ENCODE measurements around the gene SPAG9. TPM values are rescaled to one million over a fixed set of nuclear protein-coding genes. Genes with fewer than 3 reads are reported as not detected.

Gene SPAG9
- total and polyA plus RNA-seq, 2 experiments from 2014 or later = 13.7 to 45.0 TPM

DNA sequence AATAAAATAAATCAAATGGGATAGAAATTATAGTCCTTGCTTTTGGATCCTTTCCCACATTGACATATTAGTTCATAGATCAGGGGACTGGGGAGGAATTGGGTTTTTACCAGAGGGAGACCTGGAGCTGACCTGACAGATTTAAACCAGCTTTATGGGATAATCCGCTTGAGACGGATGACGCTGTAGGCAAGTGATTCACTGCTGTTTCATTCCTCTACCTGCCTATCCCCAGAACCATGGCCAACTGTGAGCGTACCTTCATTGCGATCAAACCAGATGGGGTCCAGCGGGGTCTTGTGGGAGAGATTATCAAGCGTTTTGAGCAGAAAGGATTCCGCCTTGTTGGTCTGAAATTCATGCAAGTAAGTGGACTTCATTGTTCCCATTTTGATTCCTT is 34.7 kb upstream of the SPAG9 start:
- Mint-ChIP-seq H3K27me3 (ENCODE audit: insufficient read depth, low read depth, poor library complexity) (no peaks in the 10 kb centered on the region), H3K4me1 (no peaks in the 10 kb centered on the region; the same call in 1 of the 3 replicates), H3K4me3 (no peak overlapping the region; the same call in none of the 3 replicates), H3K27ac (no peak overlapping the region), H3K9me3 (no peaks in the 10 kb centered on the region), H3K36me3 (ENCODE audit: low read depth) (peaks cover 51% of the 10 kb centered on the region)
- Histone ChIP-seq H3F3A (replicated peaks; ENCODE audit: low read depth) (peaks cover 5% of the 10 kb centered on the region; the same call in 1 of the 2 replicates), H4K20me1 (replicated peaks; ENCODE audit: insufficient read depth) (peaks cover 25% of the 10 kb centered on the region), H2AFZ (no peak overlapping the region), H3K79me2 (replicated peaks; ENCODE audit: insufficient read depth) (peaks cover 63% of the 10 kb centered on the region), H3K27ac (ENCODE audit: low read depth) (0 out of 2 replicates have a peak overlapping the region, but pooled peaks have one; percentile 19), H3K4me2 (peak overlapping the region; percentile 99; the same call in 1 of the 2 replicates), H3K9me2 (ENCODE audit: insufficient read depth) (no peaks in the 10 kb centered on the region), H3K27me3 (ENCODE audit: insufficient read depth) (no peaks in the 10 kb centered on the region), H3K4me3 (peak overlapping the region; percentile 96; the same call in 1 of the 2 replicates), H3K4me1 (ENCODE audit: insufficient read depth) (peaks cover 7% of the 10 kb centered on the region; the same call in 1 of the 2 replicates), H3K36me3 (ENCODE audit: insufficient read depth) (peaks cover 28% of the 10 kb centered on the region)
- ATAC-seq (no peak), DNase-seq (ENCODE audit: low spot score) (no peak)
- TF ChIP-seq, protein P1, sequence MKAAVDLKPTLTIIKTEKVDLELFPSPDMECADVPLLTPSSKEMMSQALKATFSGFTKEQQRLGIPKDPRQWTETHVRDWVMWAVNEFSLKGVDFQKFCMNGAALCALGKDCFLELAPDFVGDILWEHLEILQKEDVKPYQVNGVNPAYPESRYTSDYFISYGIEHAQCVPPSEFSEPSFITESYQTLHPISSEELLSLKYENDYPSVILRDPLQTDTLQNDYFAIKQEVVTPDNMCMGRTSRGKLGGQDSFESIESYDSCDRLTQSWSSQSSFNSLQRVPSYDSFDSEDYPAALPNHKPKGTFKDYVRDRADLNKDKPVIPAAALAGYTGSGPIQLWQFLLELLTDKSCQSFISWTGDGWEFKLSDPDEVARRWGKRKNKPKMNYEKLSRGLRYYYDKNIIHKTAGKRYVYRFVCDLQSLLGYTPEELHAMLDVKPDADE (IDR thresholded peaks at IDR 0.05) = no peak
- no peak for TF ChIP-seq ZNF114 (CRISPR knock-in tag; IDR thresholded peaks at IDR 0.05)
- no peak for TF ChIP-seq NANOG (IDR thresholded peaks at IDR 0.05; ENCODE audit: borderline replicate concordance)
- TF ChIP-seq, protein P2, sequence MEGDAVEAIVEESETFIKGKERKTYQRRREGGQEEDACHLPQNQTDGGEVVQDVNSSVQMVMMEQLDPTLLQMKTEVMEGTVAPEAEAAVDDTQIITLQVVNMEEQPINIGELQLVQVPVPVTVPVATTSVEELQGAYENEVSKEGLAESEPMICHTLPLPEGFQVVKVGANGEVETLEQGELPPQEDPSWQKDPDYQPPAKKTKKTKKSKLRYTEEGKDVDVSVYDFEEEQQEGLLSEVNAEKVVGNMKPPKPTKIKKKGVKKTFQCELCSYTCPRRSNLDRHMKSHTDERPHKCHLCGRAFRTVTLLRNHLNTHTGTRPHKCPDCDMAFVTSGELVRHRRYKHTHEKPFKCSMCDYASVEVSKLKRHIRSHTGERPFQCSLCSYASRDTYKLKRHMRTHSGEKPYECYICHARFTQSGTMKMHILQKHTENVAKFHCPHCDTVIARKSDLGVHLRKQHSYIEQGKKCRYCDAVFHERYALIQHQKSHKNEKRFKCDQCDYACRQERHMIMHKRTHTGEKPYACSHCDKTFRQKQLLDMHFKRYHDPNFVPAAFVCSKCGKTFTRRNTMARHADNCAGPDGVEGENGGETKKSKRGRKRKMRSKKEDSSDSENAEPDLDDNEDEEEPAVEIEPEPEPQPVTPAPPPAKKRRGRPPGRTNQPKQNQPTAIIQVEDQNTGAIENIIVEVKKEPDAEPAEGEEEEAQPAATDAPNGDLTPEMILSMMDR (conservative IDR thresholded peaks at IDR 0.05; ENCODE audit: low read depth in 2 of 2) = no peak
- TF ChIP-seq EZH2phosphoT487 (IDR thresholded peaks at IDR 0.05; ENCODE audit: unreplicated experiment) = no peak
- TF ChIP-seq, protein P3, sequence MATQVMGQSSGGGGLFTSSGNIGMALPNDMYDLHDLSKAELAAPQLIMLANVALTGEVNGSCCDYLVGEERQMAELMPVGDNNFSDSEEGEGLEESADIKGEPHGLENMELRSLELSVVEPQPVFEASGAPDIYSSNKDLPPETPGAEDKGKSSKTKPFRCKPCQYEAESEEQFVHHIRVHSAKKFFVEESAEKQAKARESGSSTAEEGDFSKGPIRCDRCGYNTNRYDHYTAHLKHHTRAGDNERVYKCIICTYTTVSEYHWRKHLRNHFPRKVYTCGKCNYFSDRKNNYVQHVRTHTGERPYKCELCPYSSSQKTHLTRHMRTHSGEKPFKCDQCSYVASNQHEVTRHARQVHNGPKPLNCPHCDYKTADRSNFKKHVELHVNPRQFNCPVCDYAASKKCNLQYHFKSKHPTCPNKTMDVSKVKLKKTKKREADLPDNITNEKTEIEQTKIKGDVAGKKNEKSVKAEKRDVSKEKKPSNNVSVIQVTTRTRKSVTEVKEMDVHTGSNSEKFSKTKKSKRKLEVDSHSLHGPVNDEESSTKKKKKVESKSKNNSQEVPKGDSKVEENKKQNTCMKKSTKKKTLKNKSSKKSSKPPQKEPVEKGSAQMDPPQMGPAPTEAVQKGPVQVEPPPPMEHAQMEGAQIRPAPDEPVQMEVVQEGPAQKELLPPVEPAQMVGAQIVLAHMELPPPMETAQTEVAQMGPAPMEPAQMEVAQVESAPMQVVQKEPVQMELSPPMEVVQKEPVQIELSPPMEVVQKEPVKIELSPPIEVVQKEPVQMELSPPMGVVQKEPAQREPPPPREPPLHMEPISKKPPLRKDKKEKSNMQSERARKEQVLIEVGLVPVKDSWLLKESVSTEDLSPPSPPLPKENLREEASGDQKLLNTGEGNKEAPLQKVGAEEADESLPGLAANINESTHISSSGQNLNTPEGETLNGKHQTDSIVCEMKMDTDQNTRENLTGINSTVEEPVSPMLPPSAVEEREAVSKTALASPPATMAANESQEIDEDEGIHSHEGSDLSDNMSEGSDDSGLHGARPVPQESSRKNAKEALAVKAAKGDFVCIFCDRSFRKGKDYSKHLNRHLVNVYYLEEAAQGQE (IDR thresholded peaks at IDR 0.05; ENCODE audit: unreplicated experiment) = no peak
- TF ChIP-seq CREB1 (CRISPR knock-in tag; IDR thresholded peaks at IDR 0.05; ENCODE audit: low read depth) = no peak
- no peak for TF ChIP-seq JUNB (IDR thresholded peaks at IDR 0.05; ENCODE audit: unreplicated experiment)
- no peak for TF ChIP-seq STAT1 (IDR thresholded peaks at IDR 0.05; ENCODE audit: unreplicated experiment)
- no peak for TF ChIP-seq POLR2AphosphoS5 (IDR thresholded peaks at IDR 0.05; ENCODE audit: low read depth)
- TF ChIP-seq, protein P4, sequence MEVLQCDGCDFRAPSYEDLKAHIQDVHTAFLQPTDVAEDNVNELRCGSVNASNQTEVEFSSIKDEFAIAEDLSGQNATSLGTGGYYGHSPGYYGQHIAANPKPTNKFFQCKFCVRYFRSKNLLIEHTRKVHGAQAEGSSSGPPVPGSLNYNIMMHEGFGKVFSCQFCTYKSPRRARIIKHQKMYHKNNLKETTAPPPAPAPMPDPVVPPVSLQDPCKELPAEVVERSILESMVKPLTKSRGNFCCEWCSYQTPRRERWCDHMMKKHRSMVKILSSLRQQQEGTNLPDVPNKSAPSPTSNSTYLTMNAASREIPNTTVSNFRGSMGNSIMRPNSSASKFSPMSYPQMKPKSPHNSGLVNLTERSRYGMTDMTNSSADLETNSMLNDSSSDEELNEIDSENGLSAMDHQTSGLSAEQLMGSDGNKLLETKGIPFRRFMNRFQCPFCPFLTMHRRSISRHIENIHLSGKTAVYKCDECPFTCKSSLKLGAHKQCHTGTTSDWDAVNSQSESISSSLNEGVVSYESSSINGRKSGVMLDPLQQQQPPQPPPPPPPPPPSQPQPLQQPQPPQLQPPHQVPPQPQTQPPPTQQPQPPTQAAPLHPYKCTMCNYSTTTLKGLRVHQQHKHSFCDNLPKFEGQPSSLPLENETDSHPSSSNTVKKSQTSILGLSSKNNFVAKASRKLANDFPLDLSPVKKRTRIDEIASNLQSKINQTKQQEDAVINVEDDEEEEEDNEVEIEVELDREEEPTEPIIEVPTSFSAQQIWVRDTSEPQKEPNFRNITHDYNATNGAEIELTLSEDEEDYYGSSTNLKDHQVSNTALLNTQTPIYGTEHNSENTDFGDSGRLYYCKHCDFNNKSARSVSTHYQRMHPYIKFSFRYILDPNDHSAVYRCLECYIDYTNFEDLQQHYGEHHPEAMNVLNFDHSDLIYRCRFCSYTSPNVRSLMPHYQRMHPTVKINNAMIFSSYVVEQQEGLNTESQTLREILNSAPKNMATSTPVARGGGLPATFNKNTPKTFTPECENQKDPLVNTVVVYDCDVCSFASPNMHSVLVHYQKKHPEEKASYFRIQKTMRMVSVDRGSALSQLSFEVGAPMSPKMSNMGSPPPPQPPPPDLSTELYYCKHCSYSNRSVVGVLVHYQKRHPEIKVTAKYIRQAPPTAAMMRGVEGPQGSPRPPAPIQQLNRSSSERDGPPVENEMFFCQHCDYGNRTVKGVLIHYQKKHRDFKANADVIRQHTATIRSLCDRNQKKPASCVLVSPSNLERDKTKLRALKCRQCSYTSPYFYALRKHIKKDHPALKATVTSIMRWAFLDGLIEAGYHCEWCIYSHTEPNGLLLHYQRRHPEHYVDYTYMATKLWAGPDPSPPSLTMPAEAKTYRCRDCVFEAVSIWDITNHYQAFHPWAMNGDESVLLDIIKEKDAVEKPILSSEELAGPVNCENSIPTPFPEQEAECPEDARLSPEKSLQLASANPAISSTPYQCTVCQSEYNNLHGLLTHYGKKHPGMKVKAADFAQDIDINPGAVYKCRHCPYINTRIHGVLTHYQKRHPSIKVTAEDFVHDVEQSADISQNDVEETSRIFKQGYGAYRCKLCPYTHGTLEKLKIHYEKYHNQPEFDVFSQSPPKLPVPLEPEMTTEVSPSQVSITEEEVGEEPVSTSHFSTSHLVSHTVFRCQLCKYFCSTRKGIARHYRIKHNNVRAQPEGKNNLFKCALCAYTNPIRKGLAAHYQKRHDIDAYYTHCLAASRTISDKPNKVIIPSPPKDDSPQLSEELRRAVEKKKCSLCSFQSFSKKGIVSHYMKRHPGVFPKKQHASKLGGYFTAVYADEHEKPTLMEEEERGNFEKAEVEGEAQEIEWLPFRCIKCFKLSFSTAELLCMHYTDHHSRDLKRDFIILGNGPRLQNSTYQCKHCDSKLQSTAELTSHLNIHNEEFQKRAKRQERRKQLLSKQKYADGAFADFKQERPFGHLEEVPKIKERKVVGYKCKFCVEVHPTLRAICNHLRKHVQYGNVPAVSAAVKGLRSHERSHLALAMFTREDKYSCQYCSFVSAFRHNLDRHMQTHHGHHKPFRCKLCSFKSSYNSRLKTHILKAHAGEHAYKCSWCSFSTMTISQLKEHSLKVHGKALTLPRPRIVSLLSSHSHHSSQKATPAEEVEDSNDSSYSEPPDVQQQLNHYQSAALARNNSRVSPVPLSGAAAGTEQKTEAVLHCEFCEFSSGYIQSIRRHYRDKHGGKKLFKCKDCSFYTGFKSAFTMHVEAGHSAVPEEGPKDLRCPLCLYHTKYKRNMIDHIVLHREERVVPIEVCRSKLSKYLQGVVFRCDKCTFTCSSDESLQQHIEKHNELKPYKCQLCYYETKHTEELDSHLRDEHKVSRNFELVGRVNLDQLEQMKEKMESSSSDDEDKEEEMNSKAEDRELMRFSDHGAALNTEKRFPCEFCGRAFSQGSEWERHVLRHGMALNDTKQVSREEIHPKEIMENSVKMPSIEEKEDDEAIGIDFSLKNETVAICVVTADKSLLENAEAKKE (CRISPR knock-in tag; IDR thresholded peaks at IDR 0.05) = no peak
